Measurements from ENCODE around the gene GLP1R. TPM values are rescaled to one million over a fixed set of nuclear protein-coding genes. Genes with fewer than 3 reads are reported as not detected.

Gene GLP1R
- total RNA-seq, 1 experiment from 2014 or later: 0.85 TPM

DNA sequence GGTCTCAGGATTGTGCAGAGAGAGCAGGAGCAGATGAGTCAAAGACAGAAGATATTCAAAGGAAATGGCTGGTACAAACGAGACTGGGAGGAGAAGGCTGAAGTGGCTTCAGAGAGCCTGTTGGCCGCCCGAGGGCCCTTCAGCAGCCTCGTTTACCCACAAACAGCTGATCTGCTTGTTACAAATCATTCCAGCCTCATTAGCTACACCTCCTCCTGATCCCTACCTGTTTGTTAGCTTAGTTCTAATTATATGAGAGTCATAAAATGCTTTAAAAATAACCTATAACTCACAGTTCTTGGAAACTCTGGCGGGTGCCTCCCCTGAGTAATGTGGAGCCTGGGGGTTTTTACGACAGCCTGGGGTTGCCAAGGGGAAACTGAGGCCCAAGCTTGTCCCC lies 12.6 kb downstream of the GLP1R start:
- TF ChIP-seq CTCF (conservative IDR thresholded peaks at IDR 0.05): no peak
- Histone ChIP-seq H4K20me1 (ENCODE audit: control insufficient read depth, insufficient read depth, insufficient read length) (peaks cover 3% of the 10 kb centered on the region), H2BK15ac (ENCODE audit: low read depth, low read length) (no peak overlapping the region), H4K91ac (ENCODE audit: insufficient read length, low read depth, low read length) (no peak overlapping the region), H2AK5ac (ENCODE audit: insufficient read length, low read length) (no peak overlapping the region), H3K14ac (ENCODE audit: insufficient read depth, low read length) (no peak overlapping the region), H3K23ac (ENCODE audit: insufficient read length, low read depth, low read length) (no peak overlapping the region), H3T11ph (ENCODE audit: low read length) (no peak overlapping the region), H3K79me1 (ENCODE audit: insufficient read depth, low read depth, low read length, poor library complexity, severe bottlenecking) (no peaks in the 10 kb centered on the region), H3K4me1 (ENCODE audit: insufficient read depth, low read length) (no peaks in the 10 kb centered on the region), H4K8ac (replicated peaks; ENCODE audit: insufficient read length, low read depth, low read length) (no peak overlapping the region), H2BK20ac (ENCODE audit: low read depth, low read length, poor library complexity, severe bottlenecking) (no peak overlapping the region), H3K27me3 (ENCODE audit: insufficient read depth, low read length) (no peaks in the 10 kb centered on the region), H3K56ac (ENCODE audit: insufficient read length, low read depth, low read length) (no peak overlapping the region), H3K9ac (ENCODE audit: extremely low read depth, insufficient read length, low read length) (no peak overlapping the region), H3K23me2 (ENCODE audit: insufficient read length, low read depth, low read length, poor library complexity, severe bottlenecking) (no peaks in the 10 kb centered on the region), H3K18ac (ENCODE audit: insufficient read length, low read depth, low read length) (no peak overlapping the region), H3K4me2 (ENCODE audit: insufficient read depth, insufficient read length, low read length) (no peak overlapping the region), H2BK5ac (ENCODE audit: insufficient read length, low read length) (no peak overlapping the region), H2BK120ac (ENCODE audit: low read depth, low read length, poor library complexity, severe bottlenecking) (no peak overlapping the region), H2BK12ac (ENCODE audit: insufficient read length, low read depth, low read length) (no peak overlapping the region), H2AFZ (ENCODE audit: low read length) (no peak overlapping the region), H3K27ac (ENCODE audit: insufficient read length, low read depth, low read length) (no peak overlapping the region), H3K4ac (ENCODE audit: low read depth, low read length) (no peak overlapping the region), H3K9me3 (ENCODE audit: control insufficient read depth, low read depth, low read length) (no peaks in the 10 kb centered on the region), H3K79me2 (ENCODE audit: insufficient read depth, low read length) (no peaks in the 10 kb centered on the region), H4K5ac (ENCODE audit: insufficient read length, low read depth, low read length) (no peak overlapping the region)
- Mint-ChIP-seq H3K27me3 (ENCODE audit: low read depth) (peaks cover 18% of the 10 kb centered on the region), H3K4me3 (no peak overlapping the region), H3K36me3 (ENCODE audit: insufficient read depth in 1 of 3, low read depth in 3 of 3) (peaks cover 0 to 7% (median 3%) of the 10 kb centered on the region in 3 experiments; a peak in 4 of 7 replicates), H3K4me1 (peaks cover 2 to 6% of the 10 kb centered on the region in 2 experiments; a peak in 1 of 4 replicates), H3K27ac (peak overlapping the region in 1 of 3 experiments; percentile 62; a peak in 1 of 7 replicates), H3K9me3 (no peaks in the 10 kb centered on the region)
- no CpG with 5 or more reads among the region's 6 CpGs for WGBS (ENCODE audit: extremely low coverage, insufficient read length, low lambda C conversion rate)
- DNase-seq: no peak
